ENCODE results near the gene SEC23IP.

DNA sequence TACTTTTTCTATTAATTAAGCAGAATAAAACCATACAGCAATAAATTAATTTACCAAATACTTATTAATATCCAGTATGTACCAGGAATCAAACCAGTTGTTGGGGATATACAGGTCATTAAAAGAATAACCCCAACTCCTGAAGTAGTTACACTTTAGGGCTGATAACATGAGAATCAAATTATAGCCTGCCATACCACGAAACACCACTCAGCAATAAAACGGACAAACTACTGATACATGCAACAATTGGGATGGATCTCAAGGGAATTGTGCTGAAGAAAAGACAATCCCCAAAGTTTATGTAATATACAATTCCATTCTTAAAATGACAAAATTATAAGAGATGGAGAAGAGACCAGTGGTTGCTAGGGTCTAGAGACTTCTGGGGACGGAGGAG is 42.6 kb upstream of the SEC23IP start:
- TF ChIP-seq, protein P1, sequence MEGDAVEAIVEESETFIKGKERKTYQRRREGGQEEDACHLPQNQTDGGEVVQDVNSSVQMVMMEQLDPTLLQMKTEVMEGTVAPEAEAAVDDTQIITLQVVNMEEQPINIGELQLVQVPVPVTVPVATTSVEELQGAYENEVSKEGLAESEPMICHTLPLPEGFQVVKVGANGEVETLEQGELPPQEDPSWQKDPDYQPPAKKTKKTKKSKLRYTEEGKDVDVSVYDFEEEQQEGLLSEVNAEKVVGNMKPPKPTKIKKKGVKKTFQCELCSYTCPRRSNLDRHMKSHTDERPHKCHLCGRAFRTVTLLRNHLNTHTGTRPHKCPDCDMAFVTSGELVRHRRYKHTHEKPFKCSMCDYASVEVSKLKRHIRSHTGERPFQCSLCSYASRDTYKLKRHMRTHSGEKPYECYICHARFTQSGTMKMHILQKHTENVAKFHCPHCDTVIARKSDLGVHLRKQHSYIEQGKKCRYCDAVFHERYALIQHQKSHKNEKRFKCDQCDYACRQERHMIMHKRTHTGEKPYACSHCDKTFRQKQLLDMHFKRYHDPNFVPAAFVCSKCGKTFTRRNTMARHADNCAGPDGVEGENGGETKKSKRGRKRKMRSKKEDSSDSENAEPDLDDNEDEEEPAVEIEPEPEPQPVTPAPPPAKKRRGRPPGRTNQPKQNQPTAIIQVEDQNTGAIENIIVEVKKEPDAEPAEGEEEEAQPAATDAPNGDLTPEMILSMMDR (IDR thresholded peaks at IDR 0.05): no peak
- TF ChIP-seq POLR2AphosphoS5 (IDR thresholded peaks at IDR 0.05; ENCODE audit: low read depth, low read length) (no peak), SIN3A (IDR thresholded peaks at IDR 0.05; ENCODE audit: borderline replicate concordance, insufficient read depth, low read depth, low read length) (no peak), TCF7L2 (IDR thresholded peaks at IDR 0.05; ENCODE audit: low read depth, low read length) (no peak)
- TF ChIP-seq, protein P2, sequence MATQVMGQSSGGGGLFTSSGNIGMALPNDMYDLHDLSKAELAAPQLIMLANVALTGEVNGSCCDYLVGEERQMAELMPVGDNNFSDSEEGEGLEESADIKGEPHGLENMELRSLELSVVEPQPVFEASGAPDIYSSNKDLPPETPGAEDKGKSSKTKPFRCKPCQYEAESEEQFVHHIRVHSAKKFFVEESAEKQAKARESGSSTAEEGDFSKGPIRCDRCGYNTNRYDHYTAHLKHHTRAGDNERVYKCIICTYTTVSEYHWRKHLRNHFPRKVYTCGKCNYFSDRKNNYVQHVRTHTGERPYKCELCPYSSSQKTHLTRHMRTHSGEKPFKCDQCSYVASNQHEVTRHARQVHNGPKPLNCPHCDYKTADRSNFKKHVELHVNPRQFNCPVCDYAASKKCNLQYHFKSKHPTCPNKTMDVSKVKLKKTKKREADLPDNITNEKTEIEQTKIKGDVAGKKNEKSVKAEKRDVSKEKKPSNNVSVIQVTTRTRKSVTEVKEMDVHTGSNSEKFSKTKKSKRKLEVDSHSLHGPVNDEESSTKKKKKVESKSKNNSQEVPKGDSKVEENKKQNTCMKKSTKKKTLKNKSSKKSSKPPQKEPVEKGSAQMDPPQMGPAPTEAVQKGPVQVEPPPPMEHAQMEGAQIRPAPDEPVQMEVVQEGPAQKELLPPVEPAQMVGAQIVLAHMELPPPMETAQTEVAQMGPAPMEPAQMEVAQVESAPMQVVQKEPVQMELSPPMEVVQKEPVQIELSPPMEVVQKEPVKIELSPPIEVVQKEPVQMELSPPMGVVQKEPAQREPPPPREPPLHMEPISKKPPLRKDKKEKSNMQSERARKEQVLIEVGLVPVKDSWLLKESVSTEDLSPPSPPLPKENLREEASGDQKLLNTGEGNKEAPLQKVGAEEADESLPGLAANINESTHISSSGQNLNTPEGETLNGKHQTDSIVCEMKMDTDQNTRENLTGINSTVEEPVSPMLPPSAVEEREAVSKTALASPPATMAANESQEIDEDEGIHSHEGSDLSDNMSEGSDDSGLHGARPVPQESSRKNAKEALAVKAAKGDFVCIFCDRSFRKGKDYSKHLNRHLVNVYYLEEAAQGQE (IDR thresholded peaks at IDR 0.05; ENCODE audit: insufficient read depth in 1 of 2, low read depth in 2 of 2, low read length in 1 of 2): no peak
